HG02885 (cell line): ENCODE data around the gene HCRTR1.

ENCODE experiments used
- ATAC-seq: cut with Tn5 transposase; IDR thresholded peaks from one replicate; pipeline ENCODE4 v1.9.1; 2021; ENCODE audit warnings: mild to moderate bottlenecking; ENCODE audit not compliant: unreplicated experiment, poor library complexity

The HCRTR1 gene

GRCh38 chr1:31624731-31625514 lies 7.4 kb downstream of the HCRTR1 start:
- ATAC-seq = no peak

- no peak for ATAC-seq
These were observed 8.2 kb downstream of the HCRTR1 start for GRCh38 chr1:31625561-31626222.

DNA sequence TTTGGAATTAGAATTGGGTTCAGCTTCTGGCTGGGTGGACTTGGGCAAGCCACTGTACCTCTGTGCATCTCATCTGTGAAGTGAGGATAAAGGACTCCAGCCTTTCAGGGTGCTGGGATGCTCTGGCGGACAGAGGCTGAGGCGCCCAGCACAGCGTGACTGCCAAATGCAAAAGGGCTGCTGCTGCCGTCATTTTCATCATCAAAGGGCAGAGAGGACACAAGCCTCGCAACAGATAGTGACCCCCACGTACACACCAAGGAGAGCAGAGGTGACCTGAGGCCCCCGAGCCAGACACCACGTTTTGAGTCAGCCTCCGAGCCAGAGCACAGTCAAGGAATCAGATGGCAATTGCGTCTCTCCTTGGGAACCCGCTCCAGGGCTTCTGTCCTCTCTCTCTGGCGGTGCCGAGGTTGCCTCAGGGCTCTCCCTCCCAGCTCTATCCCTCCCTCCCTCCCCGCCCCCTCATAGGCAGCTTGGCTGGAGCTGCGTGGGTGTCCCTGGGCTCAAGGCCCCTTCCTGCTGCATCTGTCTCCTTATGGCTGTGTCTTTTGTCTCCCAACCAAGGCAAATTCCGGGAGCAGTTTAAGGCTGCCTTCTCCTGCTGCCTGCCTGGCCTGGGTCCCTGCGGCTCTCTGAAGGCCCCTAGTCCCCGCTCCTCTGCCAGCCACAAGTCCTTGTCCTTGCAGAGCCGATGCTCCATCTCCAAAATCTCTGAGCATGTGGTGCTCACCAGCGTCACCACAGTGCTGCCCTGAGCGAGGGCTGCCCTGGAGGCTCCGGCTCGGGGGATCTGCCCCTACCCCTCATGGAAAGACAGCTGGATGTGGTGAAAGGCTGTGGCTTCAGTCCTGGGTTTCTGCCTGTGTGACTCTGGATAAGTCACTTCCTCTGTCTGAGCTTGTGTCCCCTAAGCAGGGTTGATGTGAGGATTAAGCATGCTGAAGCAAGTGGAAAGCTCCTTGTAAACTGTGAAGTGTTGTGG lies 9.0 kb downstream of the HCRTR1 start:
- no peak for ATAC-seq

DNA sequence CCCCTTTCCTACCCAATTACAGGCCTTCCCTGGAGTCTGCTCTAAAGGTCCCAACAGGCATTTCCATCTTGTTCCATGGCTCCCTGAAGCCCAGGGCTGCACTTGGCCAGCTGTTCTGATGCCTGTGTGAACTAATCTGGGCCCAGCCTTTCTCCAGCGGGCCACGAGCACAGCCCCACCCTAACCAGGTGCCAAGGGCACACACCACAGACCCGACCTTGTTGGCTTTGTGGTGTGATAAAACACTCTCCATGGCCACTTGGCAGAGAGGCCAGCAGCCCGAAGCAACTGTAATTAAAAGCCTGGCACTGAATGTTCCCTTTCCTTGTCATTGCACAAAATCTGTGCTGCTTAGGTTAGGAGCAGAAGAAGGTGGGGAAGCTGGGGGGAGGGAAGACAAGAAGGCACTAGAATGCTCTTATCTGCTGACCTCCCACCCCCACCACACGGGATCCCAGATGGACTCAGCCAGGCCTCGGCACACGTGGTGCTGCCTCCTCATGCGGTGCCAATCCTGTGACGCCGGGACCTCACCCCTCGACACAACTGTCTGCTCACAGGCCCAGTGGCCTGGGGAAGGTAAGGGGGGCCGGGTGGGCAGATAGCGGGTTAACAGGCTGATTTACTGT lies 9.9 kb downstream of the HCRTR1 start:
- ATAC-seq = no peak

DNA sequence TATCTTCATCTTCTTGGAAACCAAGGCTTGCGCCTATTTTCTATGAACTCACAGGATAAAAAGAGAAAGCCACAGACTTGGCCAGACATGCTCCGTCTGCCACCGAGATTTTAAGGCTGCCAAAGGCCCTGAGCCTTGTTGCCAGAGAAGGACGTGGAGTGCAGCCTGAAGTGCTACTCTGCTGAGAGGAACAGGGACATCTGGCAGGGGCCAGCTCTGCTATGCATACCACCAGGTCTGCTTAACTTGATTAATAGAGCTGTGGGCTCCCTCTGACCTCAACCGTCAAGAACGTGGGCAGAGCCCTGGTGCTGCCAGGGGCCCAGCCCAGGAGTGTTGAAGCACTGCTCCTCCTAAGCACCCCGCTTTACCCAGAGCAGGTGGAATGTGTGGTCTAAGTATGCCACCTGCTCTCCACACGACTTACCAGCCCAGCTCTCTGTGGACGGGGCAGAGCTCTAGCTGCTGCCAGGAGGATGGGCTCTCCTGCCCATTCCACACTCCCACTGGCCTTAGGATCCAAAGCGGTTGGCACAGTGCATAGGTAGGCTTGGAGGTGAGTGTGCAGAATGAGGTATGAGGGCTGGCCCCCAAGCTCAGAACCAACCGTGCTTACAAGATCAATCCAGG lies 10.6 kb downstream of the HCRTR1 start:
- no peak for ATAC-seq

DNA sequence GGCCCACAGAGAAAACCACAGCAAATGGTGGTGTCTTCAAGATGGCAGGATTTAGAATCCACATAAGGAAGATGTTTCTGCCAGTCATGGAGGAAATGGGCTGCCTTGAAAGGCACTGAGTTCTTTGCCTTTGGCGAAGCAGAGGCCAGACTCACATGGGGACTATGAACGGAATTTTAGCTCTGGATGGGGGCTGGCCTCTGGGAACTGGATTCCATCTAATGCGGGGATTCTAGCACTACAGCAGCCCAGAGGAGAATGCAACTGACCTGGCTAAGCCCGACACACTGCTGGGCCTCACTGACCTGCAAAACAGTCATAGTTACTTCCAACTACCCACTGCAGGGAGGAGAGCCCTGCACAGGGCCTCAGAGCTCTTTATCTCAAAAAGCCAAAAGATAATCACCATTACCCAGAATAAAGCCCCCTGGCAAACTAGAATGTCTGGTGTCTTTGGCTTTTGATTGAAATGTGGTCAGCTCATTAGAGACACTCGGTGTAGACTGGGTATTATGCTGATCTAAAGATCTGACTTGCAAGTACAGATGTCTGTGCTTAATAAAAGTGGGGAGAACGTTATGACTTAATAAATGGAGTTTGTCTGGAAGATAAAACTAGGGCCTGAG lies 11.6 kb downstream of the HCRTR1 start:
- no peak for ATAC-seq

- ATAC-seq = no peak
These were observed 15.2 kb downstream of the HCRTR1 start for GRCh38 chr1:31632649-31633048.

DNA sequence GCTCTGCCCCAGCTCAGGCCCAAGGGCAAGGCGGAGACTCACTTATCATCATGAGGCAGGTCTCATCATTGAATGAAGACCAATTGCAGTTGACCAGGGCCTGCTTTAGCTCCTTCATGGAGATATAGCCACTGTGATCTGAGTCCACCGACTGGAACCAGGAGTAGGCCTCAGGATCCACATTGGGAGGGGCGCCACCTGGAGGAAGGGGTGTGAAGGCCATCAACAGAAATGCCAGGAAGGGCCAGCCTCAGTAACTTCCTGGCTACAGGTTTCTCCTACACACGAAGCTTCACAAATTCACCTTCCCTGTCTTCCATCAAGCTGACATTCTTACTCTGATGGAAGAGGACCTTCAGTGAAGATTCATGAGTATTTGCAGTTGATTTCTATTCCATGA lies 15.6 kb downstream of the HCRTR1 start:
- ATAC-seq = no peak

DNA sequence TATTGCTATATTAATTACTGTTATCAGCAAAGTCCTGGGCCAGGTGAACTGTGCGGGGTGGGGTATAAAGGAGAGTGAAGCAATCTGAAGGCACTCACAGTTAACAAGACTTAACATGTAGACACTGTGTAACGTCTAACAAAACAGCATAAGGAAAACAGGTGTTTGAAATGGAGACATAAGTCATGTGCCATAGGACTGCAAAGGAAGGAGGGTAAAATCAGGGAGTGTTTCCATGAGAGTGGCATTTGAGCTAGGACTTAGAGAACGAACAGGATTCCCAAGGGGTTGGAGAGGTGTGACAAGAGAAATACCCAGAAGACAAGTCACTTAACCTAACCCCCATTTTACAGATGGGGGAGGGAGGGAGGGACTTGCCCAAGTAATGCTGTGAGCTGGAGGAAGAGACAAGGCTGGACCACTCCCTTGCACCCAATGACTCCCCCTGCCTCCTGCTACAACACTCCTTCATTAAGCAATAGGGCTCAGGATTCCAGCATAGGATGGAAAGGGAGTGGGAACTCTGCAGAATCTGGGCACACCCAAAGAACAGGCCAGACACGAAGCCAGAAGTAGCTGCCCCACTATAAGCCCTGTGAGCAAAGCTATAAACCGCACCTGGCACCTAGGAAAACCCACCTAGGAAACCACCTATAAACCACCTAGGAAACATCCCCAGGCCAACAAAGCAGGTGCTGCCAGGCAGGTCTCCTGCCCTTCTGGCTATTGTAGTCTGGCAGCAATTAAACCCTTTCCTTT lies 20.6 kb downstream of the HCRTR1 start:
- no peak for ATAC-seq

DNA sequence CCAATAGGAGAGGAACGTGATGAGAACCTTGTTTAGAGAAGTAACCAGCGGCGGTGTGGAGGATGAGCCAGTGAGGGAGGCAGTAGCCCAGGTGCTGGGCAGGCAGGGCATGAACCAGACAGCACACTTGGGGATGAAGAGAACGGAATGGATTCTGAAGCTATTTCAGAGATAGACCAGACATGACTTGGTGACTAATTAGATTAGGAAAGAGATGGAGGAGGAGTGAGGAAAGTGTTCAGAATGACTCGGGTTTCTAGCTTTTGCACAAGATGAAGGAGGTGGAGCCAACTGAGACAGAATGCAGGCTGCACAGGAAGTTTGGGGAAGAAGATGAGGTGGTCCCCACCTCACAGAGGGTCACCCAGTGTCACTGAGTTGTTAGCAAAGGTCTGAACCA lies 22.1 kb downstream of the HCRTR1 start:
- ATAC-seq = no peak

DNA sequence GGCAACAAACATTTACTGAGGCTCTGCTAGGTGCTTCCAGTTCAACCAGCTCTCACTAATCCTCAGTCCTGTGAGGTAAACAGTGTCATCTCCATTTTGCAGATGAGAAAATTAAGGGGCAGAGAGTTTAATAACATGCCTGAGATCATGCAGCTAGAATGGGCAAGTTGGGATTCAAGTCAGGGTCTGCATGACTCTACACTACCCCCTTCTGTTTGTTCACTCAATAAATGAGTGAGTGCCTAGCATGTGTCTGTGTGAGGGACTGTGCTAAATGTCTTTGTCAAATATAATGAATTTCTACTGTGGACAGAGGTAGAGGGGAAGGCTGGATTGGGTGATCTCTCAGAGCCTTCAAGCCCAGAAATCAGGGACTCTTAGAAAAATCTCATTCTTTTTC lies 22.7 kb downstream of the HCRTR1 start:
- no peak for ATAC-seq

DNA sequence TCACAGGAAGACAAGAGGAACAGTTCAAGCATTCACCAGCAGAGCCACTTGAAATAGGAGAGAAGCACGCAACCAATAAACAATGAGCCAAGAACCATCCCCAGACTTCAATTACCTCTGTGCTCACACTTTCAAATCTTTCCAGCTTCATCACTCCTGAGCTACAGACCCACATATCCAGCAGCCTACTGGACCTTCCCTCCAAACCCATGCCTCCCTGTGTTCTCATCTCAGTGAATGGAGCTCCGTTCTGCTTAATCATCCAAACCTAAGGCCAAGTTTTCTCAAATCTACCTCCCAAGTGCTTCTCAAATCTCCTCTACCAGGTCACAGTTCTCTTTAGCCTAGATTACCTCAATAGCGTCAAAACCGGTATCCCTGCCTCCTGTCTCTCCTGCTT lies 23.5 kb downstream of the HCRTR1 start:
- ATAC-seq = no peak

- no peak for ATAC-seq
These were observed 24.9 kb downstream of the HCRTR1 start for GRCh38 chr1:31642366-31642765.

DNA sequence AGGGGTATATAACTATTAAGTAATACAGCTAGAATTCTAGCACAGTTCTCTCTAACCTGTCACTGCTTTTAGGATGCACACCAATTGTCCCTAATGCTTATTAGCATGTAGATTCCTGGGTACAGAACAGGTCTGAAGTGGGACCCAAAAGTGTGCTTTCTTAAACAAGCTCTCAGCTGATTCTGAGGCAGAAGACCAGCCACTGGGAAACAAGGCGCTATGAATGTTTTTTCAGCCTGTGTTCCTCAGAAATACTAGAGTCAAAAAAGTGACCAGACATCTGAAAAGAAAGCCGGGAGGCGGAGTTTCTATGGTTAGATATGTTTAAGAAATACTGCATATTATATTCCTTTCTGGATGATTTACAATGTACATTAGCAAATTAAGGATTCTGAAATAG lies 25.4 kb downstream of the HCRTR1 start:
- no peak for ATAC-seq

DNA sequence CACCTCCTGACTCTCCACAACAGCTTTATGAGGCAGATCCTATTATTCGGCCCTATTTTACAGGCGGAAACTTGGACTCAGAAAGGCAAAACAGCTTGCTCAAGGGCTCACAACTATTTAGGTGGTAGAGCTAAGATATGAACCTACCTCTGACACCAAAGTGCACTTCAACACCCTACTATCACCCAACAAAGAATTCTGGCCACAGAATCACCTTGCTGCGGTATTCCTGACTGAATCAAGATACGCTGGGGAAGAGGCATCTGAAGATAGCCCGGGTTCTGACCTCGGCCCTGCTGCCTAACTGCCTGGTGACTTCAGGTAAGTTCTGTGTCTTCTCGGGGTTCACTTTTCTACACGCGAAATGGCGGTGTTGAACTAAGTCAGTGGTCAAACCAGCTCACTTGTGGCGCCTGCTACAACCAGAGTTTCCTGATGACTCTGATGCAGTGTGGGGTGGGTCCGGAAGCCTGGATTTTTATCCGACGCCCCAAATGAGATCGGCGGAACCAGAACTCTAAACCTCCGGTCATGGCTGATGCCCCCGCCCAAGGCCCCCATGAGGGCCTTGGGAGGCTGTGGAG lies 26.6 kb downstream of the HCRTR1 start:
- ATAC-seq = no peak

- ATAC-seq = peak; percentile 89
These were observed 27.2 kb downstream of the HCRTR1 start, which contains the start of gene PEF1 for GRCh38 chr1:31644560-31645273. Gene PEF1, minus strand, starts transcription at chr1:31644876. Its CDS starts 12 bp downstream, at chr1:31644864.

GRCh38 chr1:31645274-31645568 lies 27.7 kb downstream of the HCRTR1 start:
- no peak for ATAC-seq
